Osteoblast (primary cell): ENCODE measurements around the gene KRTAP10-6. TPM values are rescaled to one million over a fixed set of nuclear protein-coding genes. Genes with fewer than 3 reads are reported as not detected.

ENCODE experiments used
- DNase-seq: peaks from one replicate; pipeline ENCODE4 v3.0.0; 2011; ENCODE audit warnings: low spot score, mixed read lengths; ENCODE audit not compliant: insufficient read length; ENCODE audit errors: missing footprints
- H2AFZ ChIP-seq: 2 replicates; pipeline ENCODE4 v1.6.0; 2011; ENCODE audit warnings: mild to moderate bottlenecking, low read length
- H3K27ac ChIP-seq: 2 replicates; pipeline ENCODE4 v1.5.1; 2011; ENCODE audit warnings: mild to moderate bottlenecking, low read depth, low read length, moderate library complexity
- H3K27me3 ChIP-seq: 2 replicates; pipeline ENCODE4 v1.6.0; 2012; ENCODE audit warnings: mild to moderate bottlenecking, control low read depth, inconsistent platforms, low read length, moderate library complexity; ENCODE audit not compliant: insufficient read depth
- H3K36me3 ChIP-seq: 2 replicates; pipeline ENCODE4 v1.5.1; 2011; ENCODE audit warnings: mild to moderate bottlenecking, low read length, control low read depth, moderate library complexity; ENCODE audit not compliant: insufficient read depth
- H3K4me1 ChIP-seq: 2 replicates; pipeline ENCODE4 v1.5.1; 2011; ENCODE audit warnings: mild to moderate bottlenecking, low read length, control low read depth, moderate library complexity; ENCODE audit not compliant: insufficient read depth
- H3K4me2 ChIP-seq: 2 replicates; pipeline ENCODE4 v1.6.0; 2011; ENCODE audit warnings: mild to moderate bottlenecking, low read length; ENCODE audit not compliant: insufficient read depth
- H3K4me3 ChIP-seq: fragments of 200-600 bp; sonication (generic); 3 replicates; pipeline ENCODE4 v1.5.1; 2012; ENCODE audit warnings: mild to moderate bottlenecking, low read length, inconsistent platforms; ENCODE audit not compliant: insufficient read depth
- H3K79me2 ChIP-seq: 2 replicates; pipeline ENCODE4 v1.6.0; 2012; ENCODE audit warnings: mild to moderate bottlenecking, low read length, control low read depth, inconsistent platforms; ENCODE audit not compliant: insufficient read depth
- H3K9me3 ChIP-seq: 2 replicates; pipeline ENCODE4 v1.5.1; 2011; ENCODE audit warnings: low read depth, low read length, control low read depth
- H4K20me1 ChIP-seq: 2 replicates; pipeline ENCODE4 v1.6.0; 2012; ENCODE audit warnings: mild to moderate bottlenecking, low read length, control low read depth; ENCODE audit not compliant: insufficient read depth
- CTCF ChIP-seq: IDR thresholded peaks from 2 replicates; pipeline ENCODE4 v1.5.1; 2011; ENCODE audit warnings: mild to moderate bottlenecking, low read depth, low read length, moderate library complexity; ENCODE audit errors: extremely low read depth
- total RNA-seq: library from RNA; depleted of rRNA; stranded (reverse); fragments of >200 nt; gene quantifications from 2 replicates; pipeline ENCODE4 v1.2.3, GENCODE V29; 2012

KRTAP10-6 gene
- total RNA-seq, 1 donor, result not detected

GRCh38 chr21:44568667-44569556 lies 23.4 kb downstream of the KRTAP10-6 start:
- Histone ChIP-seq H2AFZ (no peak overlapping the region), H3K27me3 (peaks cover 14% of the 10 kb centered on the region), H3K4me2 (no peak overlapping the region), H3K4me1 (no peaks in the 10 kb centered on the region), H3K27ac (no peak overlapping the region), H3K4me3 (no peak overlapping the region), H3K9me3 (peaks cover 3% of the 10 kb centered on the region), H3K36me3 (no peaks in the 10 kb centered on the region), H4K20me1 (no peaks in the 10 kb centered on the region), H3K79me2 (no peaks in the 10 kb centered on the region)
- DNase-seq, result no peak
- no peak for TF ChIP-seq CTCF

- H4K20me1 ChIP-seq, result no peaks in the 10 kb centered on the region
- H3K9me3 ChIP-seq, result peaks cover 3% of the 10 kb centered on the region
- TF ChIP-seq CTCF, result no peak
- H3K36me3 ChIP-seq, result no peaks in the 10 kb centered on the region
- peaks cover 14% of the 10 kb centered on the region for H3K27me3 ChIP-seq
- no peak overlapping the region for H3K4me3 ChIP-seq
- no peak overlapping the region for H3K27ac ChIP-seq
- H2AFZ ChIP-seq, result no peak overlapping the region
- no peak for DNase-seq
- H3K79me2 ChIP-seq, result no peaks in the 10 kb centered on the region
- H3K4me2 ChIP-seq, result no peak overlapping the region
- H3K4me1 ChIP-seq, result no peaks in the 10 kb centered on the region
Observed at GRCh38 chr21:44568261-44568660, 24.0 kb downstream of the KRTAP10-6 start.

GRCh38 chr21:44567481-44568171 lies 24.7 kb downstream of the KRTAP10-6 start:
- Histone ChIP-seq H3K4me3 (no peak overlapping the region), H3K79me2 (no peaks in the 10 kb centered on the region), H3K4me2 (no peak overlapping the region), H3K9me3 (peaks cover 3% of the 10 kb centered on the region), H3K27ac (no peak overlapping the region), H3K4me1 (no peaks in the 10 kb centered on the region), H3K36me3 (no peaks in the 10 kb centered on the region), H3K27me3 (peaks cover 13% of the 10 kb centered on the region), H2AFZ (no peak overlapping the region), H4K20me1 (no peaks in the 10 kb centered on the region)
- TF ChIP-seq CTCF, result no peak
- no peak for DNase-seq

GRCh38 chr21:44566403-44566802 lies 25.9 kb downstream of the KRTAP10-6 start:
- Histone ChIP-seq H3K9me3 (peaks cover 2% of the 10 kb centered on the region), H3K27me3 (peaks cover 4% of the 10 kb centered on the region), H3K4me1 (no peaks in the 10 kb centered on the region), H3K79me2 (no peaks in the 10 kb centered on the region), H3K27ac (no peak overlapping the region), H4K20me1 (no peaks in the 10 kb centered on the region), H3K4me2 (no peak overlapping the region), H3K4me3 (no peak overlapping the region), H2AFZ (no peak overlapping the region), H3K36me3 (no peaks in the 10 kb centered on the region)
- DNase-seq, result no peak
- no peak for TF ChIP-seq CTCF
